ENCODE data around the gene KCNH1.

KCNH1 gene

DNA sequence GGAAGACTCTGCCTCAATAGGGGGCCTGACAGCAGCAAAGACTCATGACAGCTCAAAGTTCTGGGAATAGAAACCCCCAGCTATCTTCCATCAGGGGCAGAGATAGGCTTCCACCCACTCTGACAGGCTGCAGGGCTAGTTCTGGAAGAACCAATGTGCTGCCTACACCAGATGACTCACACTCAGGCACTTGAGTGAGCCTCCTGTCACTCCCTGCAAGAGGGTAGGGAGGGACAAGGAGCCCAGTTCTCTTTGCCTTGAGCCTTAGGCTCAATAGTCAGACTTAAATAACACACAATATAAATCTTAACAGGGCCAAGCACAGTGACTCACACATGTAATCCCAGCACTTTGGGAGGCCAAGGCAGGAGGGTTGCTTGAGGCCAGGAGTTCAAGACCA, 418.9 kb downstream of the KCNH1 start:
- no peak overlapping the region for H3K9ac ChIP-seq (ENCODE audit: low read depth, low read length)
- H3K27me3 ChIP-seq (ENCODE audit: control insufficient read depth, insufficient read depth, low read length) = no peaks in the 10 kb centered on the region
- no peaks in the 10 kb centered on the region for H3K36me3 ChIP-seq (ENCODE audit: control insufficient read depth, insufficient read depth, low read length)
- no peak overlapping the region for H3K4me3 ChIP-seq (ENCODE audit: low read depth, low read length)
- H3K9me3 ChIP-seq (ENCODE audit: control insufficient read depth, insufficient read depth, low read length) = no peaks in the 10 kb centered on the region
- H3K4me1 ChIP-seq (ENCODE audit: control insufficient read depth, insufficient read depth, low read length) = no peaks in the 10 kb centered on the region

GRCh38 chr1:210711825-210712612, 421.9 kb downstream of the KCNH1 start:
- Histone ChIP-seq H3K9me3 (ENCODE audit: control insufficient read depth, insufficient read depth, low read length) (no peaks in the 10 kb centered on the region), H3K4me3 (ENCODE audit: low read depth, low read length) (no peak overlapping the region), H3K9ac (ENCODE audit: low read depth, low read length) (no peak overlapping the region), H3K36me3 (ENCODE audit: control insufficient read depth, insufficient read depth, low read length) (no peaks in the 10 kb centered on the region), H3K4me1 (ENCODE audit: control insufficient read depth, insufficient read depth, low read length) (no peaks in the 10 kb centered on the region), H3K27me3 (ENCODE audit: control insufficient read depth, insufficient read depth, low read length) (no peaks in the 10 kb centered on the region)

DNA sequence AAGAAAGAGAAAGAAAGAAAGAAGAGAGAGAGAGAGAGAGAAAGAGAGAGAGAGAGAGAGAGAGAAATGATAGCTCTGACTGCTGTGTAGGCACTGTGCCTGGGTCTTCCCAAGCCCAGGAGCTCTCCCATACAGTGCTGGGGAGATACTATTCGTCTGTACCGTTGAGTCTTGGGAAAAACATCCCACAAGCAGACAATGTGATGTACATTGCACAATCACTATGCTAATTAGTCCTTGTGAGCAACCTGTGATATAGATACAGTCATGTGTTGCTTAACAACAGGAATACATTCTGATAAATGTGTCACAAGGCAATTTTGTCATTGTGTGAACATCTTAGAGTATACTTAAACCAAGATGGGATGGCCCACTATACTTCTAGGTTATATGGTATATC, 424.2 kb downstream of the KCNH1 start:
- no peaks in the 10 kb centered on the region for H3K27me3 ChIP-seq (ENCODE audit: control insufficient read depth, insufficient read depth, low read length)

GRCh38 chr1:210707300-210708240, 426.4 kb downstream of the KCNH1 start:
- H3K4me3 ChIP-seq (ENCODE audit: low read depth, low read length) = no peak overlapping the region
- no peak overlapping the region for H3K9ac ChIP-seq (ENCODE audit: low read depth, low read length)
- no peaks in the 10 kb centered on the region for H3K36me3 ChIP-seq (ENCODE audit: control insufficient read depth, insufficient read depth, low read length)
- H3K27me3 ChIP-seq (ENCODE audit: control insufficient read depth, insufficient read depth, low read length) = no peaks in the 10 kb centered on the region
- no peaks in the 10 kb centered on the region for H3K4me1 ChIP-seq (ENCODE audit: control insufficient read depth, insufficient read depth, low read length)
- no peaks in the 10 kb centered on the region for H3K9me3 ChIP-seq (ENCODE audit: control insufficient read depth, insufficient read depth, low read length)

More for the DNA sequence above, 424.2 kb downstream of the KCNH1 start:
- Histone ChIP-seq H3K4me1 (ENCODE audit: control insufficient read depth, insufficient read depth, low read length) (no peaks in the 10 kb centered on the region), H3K9ac (ENCODE audit: low read depth, low read length) (no peak overlapping the region), H3K4me3 (ENCODE audit: low read depth, low read length) (no peak overlapping the region), H3K36me3 (ENCODE audit: control insufficient read depth, insufficient read depth, low read length) (no peaks in the 10 kb centered on the region), H3K9me3 (ENCODE audit: control insufficient read depth, insufficient read depth, low read length) (no peaks in the 10 kb centered on the region)

- Histone ChIP-seq H3K36me3 (ENCODE audit: control insufficient read depth, insufficient read depth, low read length) (no peaks in the 10 kb centered on the region), H3K4me1 (ENCODE audit: control insufficient read depth, insufficient read depth, low read length) (no peaks in the 10 kb centered on the region), H3K27me3 (ENCODE audit: control insufficient read depth, insufficient read depth, low read length) (no peaks in the 10 kb centered on the region), H3K4me3 (ENCODE audit: low read depth, low read length) (no peak overlapping the region), H3K9me3 (ENCODE audit: control insufficient read depth, insufficient read depth, low read length) (no peaks in the 10 kb centered on the region), H3K9ac (ENCODE audit: low read depth, low read length) (no peak overlapping the region)
Observed at GRCh38 chr1:210706246-210706645, 427.7 kb downstream of the KCNH1 start.

- H3K9ac ChIP-seq (ENCODE audit: low read depth, low read length) = no peak overlapping the region
- H3K4me1 ChIP-seq (ENCODE audit: control insufficient read depth, insufficient read depth, low read length) = no peaks in the 10 kb centered on the region
- H3K36me3 ChIP-seq (ENCODE audit: control insufficient read depth, insufficient read depth, low read length) = no peaks in the 10 kb centered on the region
- no peaks in the 10 kb centered on the region for H3K27me3 ChIP-seq (ENCODE audit: control insufficient read depth, insufficient read depth, low read length)
- no peaks in the 10 kb centered on the region for H3K9me3 ChIP-seq (ENCODE audit: control insufficient read depth, insufficient read depth, low read length)
- H3K4me3 ChIP-seq (ENCODE audit: low read depth, low read length) = no peak overlapping the region
Observed at GRCh38 chr1:210705086-210705485, 428.9 kb downstream of the KCNH1 start.

DNA sequence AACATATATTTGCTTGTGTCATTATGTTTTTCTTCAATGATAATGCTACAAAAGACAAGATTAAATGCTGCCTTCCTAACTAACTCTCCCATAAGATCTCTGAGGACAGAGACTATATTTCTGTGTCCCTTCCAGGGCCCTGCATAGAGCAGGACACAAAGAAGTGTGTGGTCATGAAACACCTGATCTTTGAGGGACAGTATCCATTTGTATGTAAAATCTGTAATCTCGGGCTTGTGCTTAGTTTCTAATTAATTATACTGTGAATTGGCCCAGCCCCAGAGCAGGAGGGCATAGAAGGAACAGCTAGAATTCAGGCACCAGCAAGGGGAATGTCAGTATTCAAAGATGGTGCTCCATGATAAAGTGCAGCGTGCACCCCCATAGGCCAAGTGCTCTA, 430.4 kb downstream of the KCNH1 start:
- no peak overlapping the region for H3K4me3 ChIP-seq (ENCODE audit: low read depth, low read length)

GRCh38 chr1:210702506-210702905, 431.4 kb downstream of the KCNH1 start:
- no peaks in the 10 kb centered on the region for H3K36me3 ChIP-seq (ENCODE audit: control insufficient read depth, insufficient read depth, low read length)
- H3K4me1 ChIP-seq (ENCODE audit: control insufficient read depth, insufficient read depth, low read length) = no peaks in the 10 kb centered on the region
- no peaks in the 10 kb centered on the region for H3K27me3 ChIP-seq (ENCODE audit: control insufficient read depth, insufficient read depth, low read length)
- H3K9ac ChIP-seq (ENCODE audit: low read depth, low read length) = no peak overlapping the region
- no peaks in the 10 kb centered on the region for H3K9me3 ChIP-seq (ENCODE audit: control insufficient read depth, insufficient read depth, low read length)
- H3K4me3 ChIP-seq (ENCODE audit: low read depth, low read length) = no peak overlapping the region

More for the DNA sequence above, 430.4 kb downstream of the KCNH1 start:
- no peaks in the 10 kb centered on the region for H3K4me1 ChIP-seq (ENCODE audit: control insufficient read depth, insufficient read depth, low read length)
- no peak overlapping the region for H3K9ac ChIP-seq (ENCODE audit: low read depth, low read length)
- no peaks in the 10 kb centered on the region for H3K27me3 ChIP-seq (ENCODE audit: control insufficient read depth, insufficient read depth, low read length)
- no peaks in the 10 kb centered on the region for H3K36me3 ChIP-seq (ENCODE audit: control insufficient read depth, insufficient read depth, low read length)
- H3K9me3 ChIP-seq (ENCODE audit: control insufficient read depth, insufficient read depth, low read length) = no peaks in the 10 kb centered on the region

DNA sequence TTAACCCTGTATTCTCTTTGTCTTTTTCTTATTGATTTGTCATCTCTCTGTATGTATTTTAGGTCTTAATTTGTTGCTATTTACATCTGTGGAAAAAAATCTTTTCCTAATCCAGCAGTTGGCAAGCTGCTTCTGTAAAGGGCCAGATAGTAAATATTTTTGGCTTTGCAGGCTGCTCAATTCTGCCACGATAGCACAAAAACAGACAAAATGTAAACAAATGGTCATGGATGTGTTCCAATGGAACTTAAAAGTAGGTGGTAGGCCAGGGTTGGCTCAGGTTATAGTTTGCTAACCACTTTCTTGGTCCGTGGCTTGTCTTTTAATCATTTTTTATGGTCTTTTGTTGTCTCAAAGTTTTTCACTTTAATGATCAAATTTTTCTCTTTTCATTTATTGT, 433.4 kb downstream of the KCNH1 start:
- H3K4me3 ChIP-seq (ENCODE audit: low read depth, low read length) = no peak overlapping the region
- no peaks in the 10 kb centered on the region for H3K9me3 ChIP-seq (ENCODE audit: control insufficient read depth, insufficient read depth, low read length)
- no peaks in the 10 kb centered on the region for H3K27me3 ChIP-seq (ENCODE audit: control insufficient read depth, insufficient read depth, low read length)
- no peak overlapping the region for H3K9ac ChIP-seq (ENCODE audit: low read depth, low read length)
- no peaks in the 10 kb centered on the region for H3K36me3 ChIP-seq (ENCODE audit: control insufficient read depth, insufficient read depth, low read length)
- H3K4me1 ChIP-seq (ENCODE audit: control insufficient read depth, insufficient read depth, low read length) = no peaks in the 10 kb centered on the region

DNA sequence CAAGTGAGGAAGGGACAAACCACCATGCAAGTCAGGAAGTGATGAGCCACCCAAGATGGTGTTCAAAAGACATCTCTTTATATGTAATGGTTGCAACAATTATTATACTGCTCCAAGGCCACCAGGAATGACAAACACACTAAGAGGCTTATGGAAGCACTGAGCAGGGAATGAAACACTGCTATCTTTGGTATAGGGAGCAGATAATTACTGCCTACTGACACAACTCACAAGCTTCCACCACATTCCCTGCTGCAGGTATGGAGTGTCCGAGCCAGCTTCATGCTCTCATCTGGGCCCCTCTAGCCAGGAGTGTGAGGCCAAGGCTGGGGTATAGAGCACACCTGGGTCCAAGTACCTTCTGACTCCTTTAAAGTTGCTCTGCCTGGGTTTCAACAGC, 433.9 kb downstream of the KCNH1 start:
- no peaks in the 10 kb centered on the region for H3K9me3 ChIP-seq (ENCODE audit: control insufficient read depth, insufficient read depth, low read length)
- H3K9ac ChIP-seq (ENCODE audit: low read depth, low read length) = no peak overlapping the region
- no peaks in the 10 kb centered on the region for H3K27me3 ChIP-seq (ENCODE audit: control insufficient read depth, insufficient read depth, low read length)
- H3K4me3 ChIP-seq (ENCODE audit: low read depth, low read length) = no peak overlapping the region
- H3K4me1 ChIP-seq (ENCODE audit: control insufficient read depth, insufficient read depth, low read length) = no peaks in the 10 kb centered on the region
- no peaks in the 10 kb centered on the region for H3K36me3 ChIP-seq (ENCODE audit: control insufficient read depth, insufficient read depth, low read length)

GRCh38 chr1:210698661-210699060, 435.3 kb downstream of the KCNH1 start:
- H3K4me3 ChIP-seq (ENCODE audit: low read depth, low read length) = no peak overlapping the region
- no peaks in the 10 kb centered on the region for H3K9me3 ChIP-seq (ENCODE audit: control insufficient read depth, insufficient read depth, low read length)
- H3K27me3 ChIP-seq (ENCODE audit: control insufficient read depth, insufficient read depth, low read length) = no peaks in the 10 kb centered on the region
- H3K9ac ChIP-seq (ENCODE audit: low read depth, low read length) = no peak overlapping the region
- H3K36me3 ChIP-seq (ENCODE audit: control insufficient read depth, insufficient read depth, low read length) = no peaks in the 10 kb centered on the region
- H3K4me1 ChIP-seq (ENCODE audit: control insufficient read depth, insufficient read depth, low read length) = no peaks in the 10 kb centered on the region

GRCh38 chr1:210697185-210697584, 436.8 kb downstream of the KCNH1 start:
- no peak overlapping the region for H3K4me3 ChIP-seq (ENCODE audit: low read depth, low read length)
- H3K27me3 ChIP-seq (ENCODE audit: control insufficient read depth, insufficient read depth, low read length) = no peaks in the 10 kb centered on the region
- H3K36me3 ChIP-seq (ENCODE audit: control insufficient read depth, insufficient read depth, low read length) = no peaks in the 10 kb centered on the region
- H3K9ac ChIP-seq (ENCODE audit: low read depth, low read length) = no peak overlapping the region
- H3K9me3 ChIP-seq (ENCODE audit: control insufficient read depth, insufficient read depth, low read length) = no peaks in the 10 kb centered on the region
- no peaks in the 10 kb centered on the region for H3K4me1 ChIP-seq (ENCODE audit: control insufficient read depth, insufficient read depth, low read length)

Data from iPS-15b (cell line).